ENCODE data around the gene KIAA0513.

GRCh38 chr16:85088570-85089199 is 61.1 kb downstream of the KIAA0513 start:
- TF ChIP-seq, protein P1, sequence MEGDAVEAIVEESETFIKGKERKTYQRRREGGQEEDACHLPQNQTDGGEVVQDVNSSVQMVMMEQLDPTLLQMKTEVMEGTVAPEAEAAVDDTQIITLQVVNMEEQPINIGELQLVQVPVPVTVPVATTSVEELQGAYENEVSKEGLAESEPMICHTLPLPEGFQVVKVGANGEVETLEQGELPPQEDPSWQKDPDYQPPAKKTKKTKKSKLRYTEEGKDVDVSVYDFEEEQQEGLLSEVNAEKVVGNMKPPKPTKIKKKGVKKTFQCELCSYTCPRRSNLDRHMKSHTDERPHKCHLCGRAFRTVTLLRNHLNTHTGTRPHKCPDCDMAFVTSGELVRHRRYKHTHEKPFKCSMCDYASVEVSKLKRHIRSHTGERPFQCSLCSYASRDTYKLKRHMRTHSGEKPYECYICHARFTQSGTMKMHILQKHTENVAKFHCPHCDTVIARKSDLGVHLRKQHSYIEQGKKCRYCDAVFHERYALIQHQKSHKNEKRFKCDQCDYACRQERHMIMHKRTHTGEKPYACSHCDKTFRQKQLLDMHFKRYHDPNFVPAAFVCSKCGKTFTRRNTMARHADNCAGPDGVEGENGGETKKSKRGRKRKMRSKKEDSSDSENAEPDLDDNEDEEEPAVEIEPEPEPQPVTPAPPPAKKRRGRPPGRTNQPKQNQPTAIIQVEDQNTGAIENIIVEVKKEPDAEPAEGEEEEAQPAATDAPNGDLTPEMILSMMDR (IDR thresholded peaks at IDR 0.05), result no peak
- no peak for TF ChIP-seq POLR2A (IDR thresholded peaks at IDR 0.05)

All from tibial nerve (tissue), 3 donors.